GM21619 (cell line): ENCODE results near the gene LRRC74A.
"Not testable (repeated sequence)": the region's sequence is repeated elsewhere in the genome, so short reads cannot be mapped to it uniquely, and the experiment has no call there.

Experiments used
- ATAC-seq: cut with Tn5 transposase; IDR thresholded peaks from one replicate; pipeline ENCODE4 v1.9.1; 2021; ENCODE audit not compliant: unreplicated experiment

The LRRC74A gene

DNA sequence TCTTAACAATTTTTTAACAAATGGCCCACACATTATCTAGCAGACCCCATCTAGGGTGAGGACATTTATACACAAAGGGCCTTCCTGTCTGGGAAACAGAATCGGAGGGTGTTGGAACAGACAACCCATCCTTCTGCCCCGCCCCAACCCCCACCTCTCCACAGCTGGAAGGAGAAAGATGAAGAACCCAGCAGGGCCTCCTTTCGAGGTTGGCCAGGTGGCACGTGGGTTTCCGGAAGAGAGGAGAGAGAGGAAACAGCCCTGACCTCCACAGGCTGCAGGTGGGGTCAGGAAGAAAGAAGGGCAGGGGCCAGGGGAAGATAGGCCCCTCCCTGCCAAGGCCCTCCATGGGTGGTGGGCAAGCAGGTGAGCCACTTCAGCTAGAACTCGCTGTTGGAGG lies 57.2 kb downstream of the LRRC74A start:
- no peak for ATAC-seq

DNA sequence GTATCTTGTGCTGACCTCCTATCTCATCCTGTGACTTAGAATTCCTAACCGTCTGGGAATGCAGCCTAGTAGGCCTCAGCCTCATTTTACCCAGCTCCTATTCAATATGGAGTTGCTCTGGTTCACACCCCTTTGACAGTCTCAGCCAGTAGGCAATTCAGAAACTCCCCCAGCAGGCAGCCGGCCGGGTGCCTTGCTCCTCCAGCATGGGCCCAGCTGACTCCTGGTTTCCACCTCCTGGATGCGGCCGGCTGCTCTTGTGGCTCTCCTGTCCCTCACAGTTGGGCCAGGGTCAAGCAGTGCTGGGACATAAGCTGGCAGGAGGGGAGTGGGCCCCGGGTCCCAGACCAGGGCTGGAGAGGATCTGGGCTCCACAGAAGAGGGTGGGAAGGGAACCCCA lies 58.2 kb downstream of the LRRC74A start:
- ATAC-seq, result no peak

DNA sequence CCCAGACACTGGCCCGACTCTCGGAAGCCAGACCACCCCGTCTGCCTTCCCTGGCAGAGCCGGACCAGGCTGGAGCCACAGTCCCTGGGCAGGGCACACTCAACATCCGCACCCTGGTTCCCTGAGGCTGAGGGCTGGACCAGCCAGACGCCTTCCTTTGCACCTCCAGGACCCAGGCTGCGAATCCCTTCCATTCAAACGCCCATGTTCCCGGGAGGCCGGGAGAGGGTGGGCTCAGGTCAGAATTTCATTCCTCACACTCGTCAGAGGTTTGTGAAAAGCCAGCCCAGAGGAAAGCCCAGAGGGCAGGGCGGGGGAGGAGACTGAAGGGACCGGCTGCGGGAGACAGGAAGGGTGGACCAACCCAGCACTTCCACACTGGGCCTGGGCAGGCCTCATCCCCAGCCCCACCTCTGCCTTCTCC lies 58.7 kb downstream of the LRRC74A start:
- ATAC-seq, result no peak

DNA sequence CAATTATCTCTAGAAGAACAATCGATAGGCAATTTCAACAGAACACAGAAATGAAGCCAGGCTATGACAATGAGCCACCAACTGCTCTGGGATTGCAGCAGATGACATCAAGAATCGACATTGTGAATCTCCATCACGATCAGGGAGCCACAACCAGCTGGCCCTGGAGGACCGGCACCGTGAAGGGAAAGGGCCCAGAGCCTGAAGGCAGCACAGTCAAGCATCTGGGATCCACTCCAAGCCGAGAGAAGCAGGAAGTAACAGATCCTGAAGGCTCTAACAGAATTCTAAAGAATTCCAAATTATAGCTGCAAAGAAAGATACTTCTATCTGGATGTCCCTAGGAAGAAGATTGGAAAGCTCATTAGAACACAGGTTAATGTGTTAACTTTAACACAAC lies 61.0 kb downstream of the LRRC74A start:
- ATAC-seq, result no peak

DNA sequence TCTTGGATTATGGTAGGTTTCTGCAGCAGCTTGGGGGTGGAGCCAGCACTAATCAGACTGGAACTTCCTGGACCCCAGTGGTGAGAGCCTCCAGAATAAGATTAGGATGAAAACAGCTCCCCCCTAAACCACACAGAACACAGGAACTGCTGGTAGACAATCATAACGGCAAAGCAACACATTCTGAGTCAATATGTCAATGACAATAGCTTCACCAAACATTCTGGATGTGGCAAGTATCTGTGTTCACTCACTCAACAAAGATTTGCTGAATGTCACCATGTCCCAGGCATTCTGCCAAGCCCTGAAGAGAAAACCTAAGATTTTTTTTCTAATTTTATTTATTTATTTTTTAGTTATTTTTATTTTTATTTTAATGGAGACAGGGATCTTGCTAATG lies 65.2 kb downstream of the LRRC74A start:
- ATAC-seq, result no peak

DNA sequence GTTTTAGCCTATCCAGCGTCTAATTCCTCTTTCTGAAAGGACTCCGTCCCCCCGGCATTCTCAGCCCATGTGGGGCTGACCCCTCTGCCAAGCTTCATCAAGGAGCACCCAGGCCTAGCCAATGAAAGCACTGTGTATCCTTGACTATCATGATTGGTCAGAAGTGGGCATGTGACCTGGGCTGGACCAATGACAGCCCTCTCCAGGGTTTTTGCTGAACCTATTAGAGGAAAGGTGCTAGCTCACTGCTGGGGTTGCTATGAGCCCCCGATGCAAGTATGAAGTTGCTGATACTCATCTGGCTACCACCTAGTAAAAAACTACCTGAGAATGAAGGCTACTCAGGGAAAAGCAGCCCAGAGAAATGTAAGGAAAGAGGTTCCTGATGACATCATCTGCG lies 68.1 kb downstream of the LRRC74A start:
- ATAC-seq, result no peak

DNA sequence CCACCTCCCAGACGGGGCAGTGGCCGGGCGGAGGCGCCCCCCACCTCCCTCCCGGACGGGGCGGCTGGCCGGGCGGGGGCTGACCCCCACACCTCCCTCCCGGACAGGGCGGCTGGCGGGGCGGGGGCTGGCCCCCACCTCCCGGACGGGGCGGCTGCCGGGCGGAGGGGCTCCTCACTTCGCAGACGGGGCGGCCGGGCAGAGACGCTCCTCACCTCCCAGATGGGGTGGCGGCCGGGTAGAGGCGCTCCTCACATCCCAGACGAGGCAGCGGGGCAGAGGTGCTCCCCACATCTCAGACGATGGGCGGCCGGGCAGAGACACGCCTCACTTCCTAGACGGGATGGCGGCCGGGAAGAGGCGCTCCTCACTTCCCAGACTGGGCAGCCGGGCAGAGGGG lies 71.8 kb downstream of the LRRC74A start:
- ATAC-seq, result not testable (repeated sequence)

DNA sequence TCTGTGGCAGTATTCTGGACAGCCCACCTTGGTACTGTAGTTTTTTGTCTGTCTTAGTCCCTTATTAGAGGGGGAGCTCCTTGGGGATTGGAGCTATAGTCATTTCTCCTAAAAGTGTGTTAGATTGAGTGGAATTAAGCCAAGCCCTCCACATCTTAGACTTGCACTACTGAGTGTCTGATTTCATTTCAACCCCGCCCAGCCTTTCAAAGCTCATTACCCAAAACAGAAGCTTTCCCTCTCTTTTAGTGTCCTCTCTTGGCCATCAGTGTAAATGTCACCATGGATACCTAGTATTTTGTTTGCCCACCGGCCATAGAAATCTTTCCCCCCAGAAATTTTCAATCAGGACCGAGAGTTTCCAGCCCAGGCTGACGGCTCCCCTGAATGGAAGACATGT lies 74.5 kb downstream of the LRRC74A start:
- no peak for ATAC-seq

DNA sequence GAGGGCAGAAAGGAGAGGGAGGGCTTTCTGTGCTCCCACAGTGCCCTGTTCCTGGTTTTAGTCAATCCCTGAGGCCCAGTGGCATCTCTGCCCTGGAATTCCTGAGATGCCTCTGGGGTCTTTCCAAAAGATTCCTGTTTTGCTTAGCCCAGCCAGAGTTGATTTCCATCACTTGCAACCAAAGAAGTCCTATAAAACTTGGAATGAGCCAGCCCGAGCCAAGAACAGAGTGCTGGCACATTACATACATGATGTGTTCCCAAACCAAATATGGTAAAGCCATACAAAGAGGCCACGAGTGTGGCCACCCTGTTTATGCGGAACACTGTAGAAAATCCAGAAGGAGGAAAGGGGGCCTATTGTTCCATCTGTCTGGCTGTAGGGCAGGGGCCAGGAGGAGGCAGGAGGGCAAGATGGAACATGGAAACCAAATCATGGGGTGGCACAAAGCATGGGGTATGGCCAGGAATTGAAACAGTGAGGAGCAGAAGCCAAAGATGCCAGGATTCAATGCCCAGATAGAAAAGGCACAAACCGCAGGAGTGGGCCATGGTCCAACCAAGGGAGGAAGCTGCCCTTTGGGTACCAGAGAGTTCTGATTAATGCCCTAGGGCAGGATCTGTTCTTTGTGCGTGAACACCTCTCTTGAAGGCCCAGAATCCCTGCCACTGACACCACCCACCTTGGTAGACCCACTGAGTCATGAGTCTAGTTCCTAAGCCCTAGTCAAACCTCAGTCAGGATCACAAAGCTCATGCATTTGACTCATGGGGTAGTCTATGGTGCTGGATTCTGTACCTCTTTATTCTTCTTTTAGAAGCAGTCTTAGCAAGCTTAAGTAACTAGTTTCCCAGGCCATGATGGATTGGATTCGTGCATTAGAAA lies 75.2 kb downstream of the LRRC74A start:
- no peak for ATAC-seq

DNA sequence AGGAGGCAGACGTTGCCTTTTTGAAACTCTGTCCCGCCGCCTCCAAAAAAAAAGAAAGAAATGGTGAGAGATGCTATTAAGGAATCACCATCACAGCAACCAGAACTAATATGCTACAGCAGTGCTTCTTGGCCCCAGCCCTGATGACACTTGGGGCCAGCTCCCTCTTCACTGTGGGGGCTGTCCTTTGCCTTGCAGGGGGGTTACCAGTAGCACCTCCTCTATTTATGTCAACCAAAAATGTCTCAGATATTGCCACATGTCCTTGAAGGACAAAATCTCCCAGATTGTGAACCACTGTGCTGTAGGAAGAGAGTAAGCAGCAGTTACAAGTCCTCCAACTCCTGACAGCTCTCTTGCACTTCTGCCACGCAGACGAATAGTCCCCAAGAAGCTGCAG lies 76.4 kb downstream of the LRRC74A start:
- ATAC-seq, result no peak

DNA sequence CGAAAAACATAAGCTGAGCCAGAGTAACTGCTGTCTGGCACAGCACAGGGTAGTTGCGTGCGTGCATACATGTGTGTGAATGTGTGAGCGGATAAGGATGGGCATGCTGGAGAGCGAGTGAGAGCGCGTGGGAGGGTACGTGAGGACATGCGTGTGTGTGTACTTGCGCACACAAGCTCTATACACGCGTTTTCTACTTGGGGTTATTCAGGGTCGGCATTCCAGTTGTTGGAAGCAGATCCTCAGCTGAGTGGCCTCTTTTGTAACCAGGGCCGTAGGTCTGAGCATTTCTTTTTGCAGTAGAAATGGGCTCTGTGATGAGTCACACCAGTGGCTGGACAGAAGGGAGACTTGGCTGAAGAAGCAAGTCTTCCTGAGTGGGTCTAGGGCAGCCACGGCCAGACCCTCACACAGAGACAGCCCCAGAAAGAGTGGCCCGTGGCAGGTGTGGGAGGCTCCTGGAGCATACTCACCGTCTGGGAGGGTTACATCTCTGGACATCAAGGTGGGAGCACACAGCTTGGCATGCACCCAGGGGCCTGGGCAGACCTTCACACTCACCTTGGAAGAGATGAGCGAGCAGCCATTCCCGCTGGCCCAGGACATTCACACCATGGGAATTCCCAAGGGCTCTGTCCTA lies 78.0 kb downstream of the LRRC74A start:
- no peak for ATAC-seq

DNA sequence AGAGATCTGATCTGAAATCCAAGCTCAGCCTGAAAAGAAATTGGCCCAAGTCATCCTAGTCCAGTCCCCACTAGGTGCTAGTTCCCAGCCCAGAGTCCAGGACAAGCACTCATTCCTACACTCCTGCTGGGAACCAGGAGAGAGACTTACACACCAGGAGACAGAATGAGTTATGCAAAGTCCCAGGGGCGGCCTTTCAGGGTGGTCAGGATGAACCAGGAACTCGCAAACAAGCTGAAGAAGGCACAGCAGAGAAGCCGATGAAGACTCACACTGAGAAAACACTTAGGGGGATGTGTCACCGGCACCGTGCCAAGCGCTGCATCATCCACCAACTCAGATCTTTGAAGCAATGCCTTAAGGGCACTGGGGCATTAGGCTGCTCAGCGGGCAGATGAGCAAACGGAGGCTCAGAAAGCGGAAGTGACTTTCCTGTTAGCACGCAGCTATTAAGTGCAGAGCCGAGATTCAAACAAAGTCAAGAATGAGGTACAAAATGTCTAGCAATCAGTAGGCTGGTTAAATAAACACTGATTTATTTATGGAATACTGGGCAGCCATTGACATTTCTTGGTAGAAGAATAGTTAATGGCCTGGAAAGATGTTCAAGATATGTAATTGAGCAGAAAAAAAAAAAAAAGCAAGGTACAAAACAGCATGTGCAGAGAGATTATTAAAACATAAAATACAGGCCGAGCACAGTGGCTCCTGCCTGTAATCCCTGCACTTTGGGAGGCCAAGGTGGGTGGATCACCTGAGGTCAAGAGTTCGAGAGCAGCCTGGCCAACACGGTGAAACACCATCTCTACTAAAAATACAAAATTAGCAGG lies 78.7 kb downstream of the LRRC74A start:
- ATAC-seq, result peak; percentile 67

DNA sequence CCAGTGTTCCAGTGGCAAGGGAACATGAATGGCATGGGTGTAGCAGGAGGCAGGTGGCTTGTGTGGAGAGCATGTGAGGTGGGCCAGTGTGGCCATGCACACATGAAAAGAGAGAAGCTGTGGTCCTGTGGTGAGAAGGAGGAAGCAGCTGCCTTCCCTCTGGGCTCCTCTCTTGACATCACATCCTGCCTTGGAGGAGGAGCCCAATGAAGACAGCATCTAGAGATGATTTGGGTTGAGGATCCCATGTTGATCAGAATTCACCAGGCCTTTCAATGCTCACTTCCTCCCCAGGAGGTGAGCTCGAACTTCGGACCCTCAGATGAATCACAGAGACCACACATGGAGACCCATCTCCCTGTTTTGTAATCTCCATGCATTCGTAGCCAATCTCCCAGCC lies 82.6 kb downstream of the LRRC74A start:
- ATAC-seq, result no peak

DNA sequence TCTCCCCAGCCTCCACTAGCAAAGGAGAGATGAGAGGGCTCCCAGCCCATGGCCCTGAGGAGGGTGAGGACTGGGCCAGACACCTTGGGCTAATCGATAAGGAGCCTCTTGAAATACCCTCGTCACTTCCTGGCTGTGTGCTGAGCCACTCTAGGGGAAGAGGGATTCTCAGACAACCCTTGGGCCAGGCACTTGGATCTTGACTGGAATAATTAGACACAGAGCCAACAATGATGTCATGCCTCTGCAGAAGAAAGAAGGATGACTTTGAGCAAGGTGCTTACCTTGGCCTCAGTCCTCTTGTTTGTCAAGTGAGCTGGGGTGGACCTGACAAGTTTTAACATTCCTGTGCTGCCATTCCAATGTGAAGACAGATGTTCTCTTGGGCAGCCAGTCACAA lies 83.1 kb downstream of the LRRC74A start:
- no peak for ATAC-seq

DNA sequence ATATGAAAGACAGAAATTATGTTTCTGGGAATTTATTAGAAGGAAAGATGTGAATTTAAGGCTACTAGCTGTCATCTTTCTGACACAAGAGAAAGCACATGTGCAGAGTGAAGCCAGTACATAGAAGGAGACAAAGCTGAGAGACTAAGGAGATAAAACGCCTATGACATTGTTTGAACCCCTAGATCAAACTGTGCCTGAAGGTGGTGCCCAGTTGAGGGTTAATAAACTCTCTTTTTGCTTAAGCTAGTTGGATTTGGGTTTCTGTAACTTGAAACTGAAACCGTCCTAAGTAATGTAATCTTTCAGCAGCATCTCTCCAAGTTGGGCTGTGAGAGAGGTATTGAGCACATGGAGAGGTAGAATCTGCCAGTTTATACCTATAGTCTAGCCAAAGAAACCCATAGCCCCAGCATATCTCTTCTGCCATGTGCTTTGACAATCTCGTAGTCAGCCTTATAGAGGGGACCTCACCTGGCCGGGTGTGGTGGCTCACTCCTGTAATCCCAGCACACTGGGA lies 84.2 kb downstream of the LRRC74A start:
- no peak for ATAC-seq

DNA sequence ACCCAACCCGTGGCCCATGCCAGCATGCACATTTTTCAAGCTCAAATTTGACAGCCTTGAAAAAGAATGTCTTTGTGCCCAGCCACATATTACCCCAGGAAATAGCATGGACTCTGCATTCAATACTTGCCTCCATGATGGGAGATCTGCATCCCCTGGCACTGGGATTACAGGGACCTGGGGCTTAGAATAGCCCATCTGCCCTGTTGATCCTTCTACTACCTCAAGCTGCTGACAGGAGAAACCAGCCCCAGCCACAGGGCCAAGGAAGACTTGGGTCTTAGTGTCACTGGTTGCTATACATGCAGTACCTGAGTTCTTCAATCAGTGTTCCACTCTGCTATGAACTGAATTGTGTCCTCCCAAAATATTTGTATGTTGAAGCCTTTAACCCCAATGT lies 85.3 kb downstream of the LRRC74A start:
- no peak for ATAC-seq

DNA sequence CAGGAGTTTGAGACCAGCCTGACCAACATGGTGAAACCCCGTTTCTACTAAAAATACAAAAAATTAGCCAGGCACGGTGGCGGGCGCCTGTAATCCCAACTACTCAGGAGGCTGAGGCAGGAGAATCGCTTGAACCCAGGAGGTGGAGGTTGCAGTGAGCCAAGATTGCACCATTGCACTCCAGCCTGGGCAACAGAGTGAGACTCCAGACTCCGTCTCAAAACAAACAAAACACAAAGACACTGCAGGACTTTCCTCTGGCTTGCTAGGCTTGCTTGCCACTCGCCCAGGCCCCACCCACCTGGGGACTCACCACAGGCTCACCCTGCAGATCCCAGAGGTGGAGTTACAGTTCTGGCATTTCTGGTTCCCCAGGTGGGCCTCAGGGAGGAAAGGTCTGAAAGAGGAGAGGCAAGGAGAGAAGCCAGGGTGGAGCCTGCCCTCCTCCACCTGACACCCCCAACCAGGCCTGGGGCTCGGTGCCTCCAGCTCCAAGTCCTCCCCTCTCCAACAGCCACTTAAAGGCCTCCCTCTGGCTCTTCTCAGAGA lies 88.4 kb downstream of the LRRC74A start:
- ATAC-seq, result not testable (repeated sequence)

DNA sequence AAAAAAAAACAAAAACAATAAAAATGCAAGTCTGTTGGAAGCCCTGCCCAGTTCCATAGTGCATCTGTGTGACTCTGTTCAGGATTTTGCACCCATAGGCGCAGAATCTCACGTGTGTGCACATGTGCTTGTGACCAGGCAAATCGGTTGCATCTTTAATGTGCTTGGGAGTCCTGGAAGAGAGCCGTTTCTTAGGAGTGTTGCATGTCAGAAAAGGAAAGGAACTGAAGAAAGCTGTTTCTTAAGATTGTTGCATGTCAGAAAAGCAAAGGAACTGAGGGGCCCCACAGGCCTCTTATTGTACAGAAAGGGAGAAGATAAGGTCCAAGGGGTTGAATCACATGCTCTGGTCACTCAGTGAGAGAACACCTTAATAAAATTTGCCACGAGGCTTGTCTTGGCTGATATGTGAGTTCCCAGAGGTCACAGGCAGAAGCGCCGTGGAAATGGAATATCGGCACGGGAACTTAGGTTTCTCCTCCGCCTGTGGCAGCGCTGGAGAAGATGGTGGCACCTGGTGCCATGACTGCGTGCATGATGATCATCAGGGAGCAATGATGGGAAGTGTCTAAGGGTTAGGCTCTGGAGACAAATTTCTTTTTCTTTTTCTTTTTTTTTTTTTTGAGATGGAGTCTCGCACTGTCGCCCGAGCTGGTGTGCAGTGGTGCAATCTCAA lies 90.0 kb downstream of the LRRC74A start:
- ATAC-seq, result no peak

DNA sequence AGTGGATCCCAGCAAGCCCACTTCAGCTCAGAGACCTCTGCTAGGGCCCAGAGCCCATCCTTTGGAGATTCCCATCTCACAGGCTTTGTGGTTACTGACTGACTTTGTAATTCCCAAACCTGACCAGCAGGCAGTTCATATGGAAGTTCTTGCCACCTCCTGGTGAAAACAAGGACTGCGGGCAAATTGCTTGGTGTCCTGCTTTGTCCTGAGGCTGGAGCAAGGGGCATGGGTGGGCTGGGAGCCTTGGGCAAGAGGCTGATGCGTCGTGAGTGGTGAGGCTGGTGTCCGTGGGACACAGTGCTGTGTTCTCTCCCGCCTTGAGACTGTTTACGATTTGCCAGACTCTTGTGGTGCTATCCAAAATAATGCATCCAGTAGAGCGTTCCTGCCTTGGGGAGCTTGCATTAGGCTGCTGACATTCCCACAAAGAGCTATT lies 91.0 kb downstream of the LRRC74A start:
- ATAC-seq, result no peak

DNA sequence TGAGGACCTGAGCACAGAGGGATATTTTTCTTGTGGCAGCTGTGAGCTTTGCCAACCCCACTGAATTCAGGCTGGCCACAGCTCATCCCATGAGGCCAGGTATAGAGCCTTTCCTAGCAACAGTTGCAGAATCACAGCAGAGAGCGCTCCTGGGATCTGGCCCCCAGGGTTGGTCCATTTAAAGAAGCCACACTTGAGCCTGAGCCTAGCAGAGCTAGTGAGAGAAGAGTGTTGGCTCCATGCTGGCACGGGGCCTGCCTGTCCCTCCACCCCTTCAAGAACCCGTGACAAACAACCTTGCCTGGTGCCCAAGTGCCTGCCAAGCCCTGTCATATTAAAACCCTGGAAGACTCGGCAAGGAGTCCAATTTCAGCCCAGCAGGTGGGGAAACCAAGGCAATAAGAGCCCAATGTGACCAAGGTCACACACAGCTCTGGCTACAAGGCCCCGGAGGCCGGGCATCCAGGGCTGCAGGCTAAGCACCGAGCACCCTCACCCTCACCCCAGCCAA lies 91.6 kb downstream of the LRRC74A start:
- no peak for ATAC-seq
